Measurements from ENCODE around the gene COX19. TPM values are rescaled to one million over a fixed set of nuclear protein-coding genes. Genes with fewer than 3 reads are reported as not detected.

COX19 gene
- total and polyA plus RNA-seq, 2 experiments from 2014 or later, result 11.7 to 12.6 TPM

- TF ChIP-seq ZNF462 (CRISPR knock-in tag; IDR thresholded peaks at IDR 0.05) (no peak), POLR2AphosphoS5 (IDR thresholded peaks at IDR 0.05; ENCODE audit: low read depth) (no peak), CTCF (conservative IDR thresholded peaks at IDR 0.05; ENCODE audit: low read depth in 2 of 2) (no peak), STAT1 (IDR thresholded peaks at IDR 0.05; ENCODE audit: unreplicated experiment) (no peak), CREB1 (CRISPR knock-in tag; IDR thresholded peaks at IDR 0.05; ENCODE audit: low read depth) (no peak), EZH2 (IDR thresholded peaks at IDR 0.05; ENCODE audit: low read depth, unreplicated experiment) (no peak), ZNF331 (CRISPR knock-in tag; IDR thresholded peaks at IDR 0.05; ENCODE audit: low read depth) (no peak), NANOG (IDR thresholded peaks at IDR 0.05; ENCODE audit: borderline replicate concordance) (no peak)
These were observed 10.8 kb upstream of the COX19 start (continued) for GRCh38 chr7:985915-986741.
